Smooth muscle cell (in vitro differentiated cells): ENCODE measurements around the gene ANGPTL1. TPM values are rescaled to one million over a fixed set of nuclear protein-coding genes. Genes with fewer than 3 reads are reported as not detected.

Experiments used
- DNase-seq: peaks from one replicate; lab custom pipeline; 2025; ENCODE audit not compliant: unreplicated experiment; lab: John Stamatoyannopoulos, UW
- H2AFZ ChIP-seq: fragments of 200-600 bp; sonication (generic); 2 replicates; pipeline ENCODE4 v1.6.0; 2016; ENCODE audit warnings: antibody characterized with exemption, low read depth, mild to moderate bottlenecking
- H3F3A ChIP-seq: fragments of 200-600 bp; sonication (generic); 2 replicates; pipeline ENCODE4 v1.6.0; 2017; ENCODE audit warnings: antibody characterized with exemption, low read depth
- H3K27ac ChIP-seq: fragments of 200-600 bp; sonication (generic); 2 replicates; pipeline ENCODE4 v1.5.1; 2016; ENCODE audit warnings: low read depth, mild to moderate bottlenecking
- H3K27me3 ChIP-seq: fragments of 200-600 bp; sonication (generic); 2 replicates; pipeline ENCODE4 v1.6.1; 2016; ENCODE audit warnings: low read depth, mild to moderate bottlenecking
- H3K36me3 ChIP-seq: fragments of 200-600 bp; sonication (generic); 2 replicates; pipeline ENCODE4 v1.5.1; 2016; ENCODE audit warnings: low read depth
- H3K4me1 ChIP-seq: fragments of 200-600 bp; sonication (generic); 2 replicates; pipeline ENCODE4 v1.5.1; 2016; ENCODE audit warnings: low read depth
- H3K4me2 ChIP-seq: fragments of 200-600 bp; sonication (generic); 2 replicates; pipeline ENCODE4 v1.6.0; 2016; ENCODE audit warnings: mild to moderate bottlenecking
- H3K4me3 ChIP-seq: fragments of 200-600 bp; sonication (generic); 2 replicates; pipeline ENCODE4 v1.5.1; 2016; ENCODE audit warnings: mild to moderate bottlenecking
- H3K79me2 ChIP-seq: fragments of 200-600 bp; sonication (generic); 2 replicates; pipeline ENCODE4 v1.6.0; 2016; ENCODE audit warnings: low read depth, mild to moderate bottlenecking
- H3K9ac ChIP-seq: fragments of 200-600 bp; sonication (generic); 2 replicates; pipeline ENCODE4 v1.6.0; 2016; ENCODE audit warnings: low read depth
- H3K9me3 ChIP-seq: fragments of 200-600 bp; sonication (generic); replicated peaks from 2 replicates; pipeline ENCODE4 v1.5.1; 2016; ENCODE audit warnings: low read depth
- H4K20me1 ChIP-seq: fragments of 200-600 bp; sonication (generic); 2 replicates; pipeline ENCODE4 v1.6.0; 2016; ENCODE audit warnings: low read depth
- WGBS: methylation state at CpG from one replicate; pipeline ENCODE4 v1.1.7; 2016; ENCODE audit warnings: low lambda C conversion rate; 5-methylcytosine and 5-hydroxymethylcytosine counted together
- polyA plus RNA-seq: library from polyadenylated mRNA; unstranded; fragments of >200 nt; fragmentation: Nextera tagmentation; extraction: Ambion mirVana; gene quantifications from 2 replicates; pipeline ENCODE4 v1.2.1, GENCODE V29; 2016
- total RNA-seq: library from RNA; depleted of rRNA; stranded (reverse); fragments of >200 nt; gene quantifications from 2 replicates; pipeline ENCODE4 v1.2.3, GENCODE V29; 2014
- TF ChIP-seq, protein P1 (sequence below): fragments of 200-600 bp; sonication (generic); IDR thresholded peaks from 2 replicates; pipeline ENCODE4 v1.5.1; 2017; ENCODE audit warnings: borderline replicate concordance, mild to moderate bottlenecking, antibody characterized with exemption; ENCODE audit not compliant: insufficient read depth, poor library complexity, severe bottlenecking

The ANGPTL1 gene
- total and polyA plus RNA-seq, 2 experiments from 2014 or later: 5.0 to 7.5 TPM

DNA sequence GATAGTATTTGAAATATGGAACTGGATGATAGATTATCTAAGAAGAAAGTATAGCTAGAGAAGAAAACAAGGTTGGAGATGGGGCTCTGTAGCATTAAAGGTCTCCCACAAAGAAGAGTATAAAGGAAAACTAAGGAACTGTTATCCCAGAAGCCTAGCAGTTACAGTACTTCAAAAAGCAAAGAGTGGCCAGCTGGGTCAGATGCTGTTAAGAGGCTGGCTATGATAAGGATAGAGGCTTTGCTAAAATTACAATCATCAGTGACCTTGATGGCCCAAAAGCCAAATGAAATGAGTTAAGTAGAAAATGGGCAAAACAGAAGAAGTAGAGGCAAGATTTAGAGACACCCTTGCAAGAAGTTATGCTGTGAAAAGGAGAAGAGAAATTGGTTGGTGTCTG, 25.1 kb upstream of the ANGPTL1 start:
- Histone ChIP-seq H3K27ac (no peak overlapping the region), H4K20me1 (no peaks in the 10 kb centered on the region), H3K9me3 (no peaks in the 10 kb centered on the region), H3K79me2 (no peaks in the 10 kb centered on the region), H2AFZ (no peak overlapping the region), H3K36me3 (no peaks in the 10 kb centered on the region), H3F3A (no peaks in the 10 kb centered on the region), H3K27me3 (no peaks in the 10 kb centered on the region), H3K4me2 (no peak overlapping the region), H3K4me1 (no peaks in the 10 kb centered on the region), H3K9ac (no peak overlapping the region), H3K4me3 (no peak overlapping the region)
- DNase-seq: no peak
- TF ChIP-seq, protein P1, sequence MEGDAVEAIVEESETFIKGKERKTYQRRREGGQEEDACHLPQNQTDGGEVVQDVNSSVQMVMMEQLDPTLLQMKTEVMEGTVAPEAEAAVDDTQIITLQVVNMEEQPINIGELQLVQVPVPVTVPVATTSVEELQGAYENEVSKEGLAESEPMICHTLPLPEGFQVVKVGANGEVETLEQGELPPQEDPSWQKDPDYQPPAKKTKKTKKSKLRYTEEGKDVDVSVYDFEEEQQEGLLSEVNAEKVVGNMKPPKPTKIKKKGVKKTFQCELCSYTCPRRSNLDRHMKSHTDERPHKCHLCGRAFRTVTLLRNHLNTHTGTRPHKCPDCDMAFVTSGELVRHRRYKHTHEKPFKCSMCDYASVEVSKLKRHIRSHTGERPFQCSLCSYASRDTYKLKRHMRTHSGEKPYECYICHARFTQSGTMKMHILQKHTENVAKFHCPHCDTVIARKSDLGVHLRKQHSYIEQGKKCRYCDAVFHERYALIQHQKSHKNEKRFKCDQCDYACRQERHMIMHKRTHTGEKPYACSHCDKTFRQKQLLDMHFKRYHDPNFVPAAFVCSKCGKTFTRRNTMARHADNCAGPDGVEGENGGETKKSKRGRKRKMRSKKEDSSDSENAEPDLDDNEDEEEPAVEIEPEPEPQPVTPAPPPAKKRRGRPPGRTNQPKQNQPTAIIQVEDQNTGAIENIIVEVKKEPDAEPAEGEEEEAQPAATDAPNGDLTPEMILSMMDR: no peak

DNA sequence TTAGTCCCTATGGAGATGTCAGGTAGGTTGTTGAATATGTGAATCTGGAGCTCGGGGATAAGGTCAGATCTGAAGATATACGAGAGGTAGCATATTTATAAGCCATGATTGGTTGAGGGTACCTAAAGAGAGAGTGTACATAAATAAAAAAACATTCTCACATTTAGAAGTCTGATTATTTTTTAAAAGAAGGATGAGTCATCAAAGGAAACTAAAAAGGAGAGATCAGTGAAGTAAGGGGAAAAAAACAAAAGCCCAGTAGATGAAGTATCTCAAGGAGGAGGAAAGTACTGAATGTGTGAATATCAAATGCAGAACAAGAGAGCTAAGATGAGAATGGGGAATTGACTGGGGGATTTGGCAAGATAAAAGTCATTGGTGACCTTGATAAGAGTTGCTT, 15.7 kb upstream of the ANGPTL1 start:
- Histone ChIP-seq H3K36me3 (peaks cover 5% of the 10 kb centered on the region), H3K9ac (no peak overlapping the region), H3F3A (no peaks in the 10 kb centered on the region), H3K4me3 (no peak overlapping the region), H3K9me3 (no peaks in the 10 kb centered on the region), H3K27me3 (no peaks in the 10 kb centered on the region), H3K4me1 (no peaks in the 10 kb centered on the region), H2AFZ (no peak overlapping the region), H3K4me2 (no peak overlapping the region), H3K27ac (no peak overlapping the region), H4K20me1 (no peaks in the 10 kb centered on the region), H3K79me2 (no peaks in the 10 kb centered on the region)
- TF ChIP-seq, protein P1: no peak
- 96% methylated on average over 2 of the region's 2 CpGs for WGBS
- no peak for DNase-seq

DNA sequence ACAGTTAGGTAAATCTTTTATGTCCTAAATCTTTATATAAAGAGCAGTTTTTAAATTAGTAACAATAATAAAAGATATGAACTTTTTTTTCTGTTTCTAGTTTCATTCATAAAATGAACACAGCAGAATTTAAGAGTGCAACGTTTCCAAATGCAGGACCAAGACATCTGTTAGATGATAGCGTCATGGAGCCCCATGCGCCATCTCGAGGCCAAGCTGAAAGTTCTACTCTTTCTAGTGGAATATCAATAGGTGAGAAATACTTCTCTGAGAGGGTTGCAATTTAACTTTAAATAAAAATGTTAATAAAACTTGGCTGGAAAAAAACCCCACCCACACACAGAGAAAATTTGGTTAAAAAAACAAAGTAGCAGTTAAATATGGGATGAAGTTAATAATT, 15.0 kb upstream of the ANGPTL1 start:
- Histone ChIP-seq H3K4me2 (no peak overlapping the region), H2AFZ (no peak overlapping the region), H3K79me2 (no peaks in the 10 kb centered on the region), H3K4me3 (no peak overlapping the region), H3K9ac (no peak overlapping the region), H3K27me3 (no peaks in the 10 kb centered on the region), H3K9me3 (no peaks in the 10 kb centered on the region), H3K36me3 (peaks cover 5% of the 10 kb centered on the region), H4K20me1 (no peaks in the 10 kb centered on the region), H3K27ac (no peak overlapping the region), H3K4me1 (no peaks in the 10 kb centered on the region), H3F3A (no peaks in the 10 kb centered on the region)
- no peak for DNase-seq
- TF ChIP-seq, protein P1: no peak
- WGBS: 89% methylated on average over 4 of the region's 4 CpGs

DNA sequence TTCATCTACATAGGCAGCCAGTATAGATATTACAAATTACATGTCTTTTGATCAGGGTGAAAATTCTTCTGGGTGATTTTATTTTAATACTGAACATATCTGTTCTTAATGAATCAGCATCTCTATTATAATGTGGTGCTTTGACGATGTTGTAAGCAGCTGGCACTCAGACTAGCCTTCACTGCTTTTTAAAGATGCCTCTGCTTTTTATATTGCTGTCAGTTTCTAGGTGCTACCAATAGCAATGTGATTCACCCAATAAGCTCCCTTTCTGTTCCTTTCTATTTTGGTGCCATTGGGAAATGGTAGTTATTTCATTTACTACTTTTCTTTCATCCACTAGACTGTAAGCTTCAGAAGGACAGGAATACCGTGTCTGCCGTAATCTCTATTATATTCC, 11.1 kb upstream of the ANGPTL1 start:
- Histone ChIP-seq H3K79me2 (no peaks in the 10 kb centered on the region), H3K27me3 (no peaks in the 10 kb centered on the region), H3K27ac (no peak overlapping the region), H3K9me3 (no peaks in the 10 kb centered on the region), H3K4me3 (no peak overlapping the region), H3K4me1 (no peaks in the 10 kb centered on the region), H4K20me1 (no peaks in the 10 kb centered on the region), H3K9ac (no peak overlapping the region), H3F3A (no peaks in the 10 kb centered on the region), H2AFZ (no peak overlapping the region), H3K4me2 (no peak overlapping the region), H3K36me3 (peaks cover 5% of the 10 kb centered on the region)
- 95% methylated on average over 3 of the region's 3 CpGs for WGBS
- DNase-seq: no peak
- TF ChIP-seq, protein P1: no peak
